Peyer's patch (tissue), 4 donors: ENCODE measurements around the gene TIMM13. TPM values are rescaled to one million over a fixed set of nuclear protein-coding genes. Genes with fewer than 3 reads are reported as not detected.

Experiments
- DNase-seq, 3 donors: peaks; one replicate each; pipeline ENCODE4 v3.0.0-alpha.2; 2017 to 2019
- H3K27ac ChIP-seq, 4 donors: fragments of 200-600 bp; sonication (generic); one replicate each; pipeline ENCODE4 v1.5.1; 2016 to 2019
- H3K27me3 ChIP-seq, 2 donors: fragments of 200-600 bp; sonication (generic); one replicate each; pipeline ENCODE4 v1.5.1; 2019
- H3K36me3 ChIP-seq, 3 donors: fragments of 200-600 bp; sonication (generic); one replicate each; pipeline ENCODE4 v1.5.1; 2016 to 2019
- H3K4me1 ChIP-seq, 4 donors: fragments of 200-600 bp; sonication (generic); one replicate each; pipeline ENCODE4 v1.5.1; 2016 to 2019
- H3K4me3 ChIP-seq, 4 donors: fragments of 200-600 bp; sonication (generic); 1 replicate in 3 of 4; 2 replicates in 1 of 4; pipeline ENCODE4 v1.5.1; 2016 to 2019; ENCODE audit warnings: mild to moderate bottlenecking in 1 of 4
- H3K9me3 ChIP-seq, 4 donors: fragments of 200-600 bp; sonication (generic); one replicate each; pipeline ENCODE4 v1.5.1; 2016 to 2019; ENCODE audit warnings: mild to moderate bottlenecking in 1 of 4
- POLR2A ChIP-seq, 2 donors: fragments of 450-650 bp; IDR thresholded peaks; one replicate each; pipeline ENCODE4 v1.5.1; 2017; ENCODE audit warnings: antibody characterized with exemption in 2 of 2, mild to moderate bottlenecking in 2 of 2, moderate library complexity in 2 of 2
- total RNA-seq, 4 donors: library from RNA; depleted of rRNA; stranded (reverse); fragments of >200 nt; gene quantifications; one replicate each; pipeline ENCODE4 v1.1.0, GENCODE V29; 2016
- TF ChIP-seq, protein P1 (sequence below), 6 experiments: fragments of 450-650 bp in 4 of 6; fragments of 200-600 bp in 2 of 6; sonication (generic) in 1 of 6; IDR thresholded peaks; one replicate each; pipeline ENCODE4 v1.5.1; 2017 to 2019; ENCODE audit warnings: antibody characterized with exemption in 6 of 6, mild to moderate bottlenecking in 3 of 6, moderate library complexity in 1 of 6

TIMM13 gene
- total RNA-seq, result 10 to 100 TPM; 28.1 to 44.4 (median 44.0) TPM

DNA sequence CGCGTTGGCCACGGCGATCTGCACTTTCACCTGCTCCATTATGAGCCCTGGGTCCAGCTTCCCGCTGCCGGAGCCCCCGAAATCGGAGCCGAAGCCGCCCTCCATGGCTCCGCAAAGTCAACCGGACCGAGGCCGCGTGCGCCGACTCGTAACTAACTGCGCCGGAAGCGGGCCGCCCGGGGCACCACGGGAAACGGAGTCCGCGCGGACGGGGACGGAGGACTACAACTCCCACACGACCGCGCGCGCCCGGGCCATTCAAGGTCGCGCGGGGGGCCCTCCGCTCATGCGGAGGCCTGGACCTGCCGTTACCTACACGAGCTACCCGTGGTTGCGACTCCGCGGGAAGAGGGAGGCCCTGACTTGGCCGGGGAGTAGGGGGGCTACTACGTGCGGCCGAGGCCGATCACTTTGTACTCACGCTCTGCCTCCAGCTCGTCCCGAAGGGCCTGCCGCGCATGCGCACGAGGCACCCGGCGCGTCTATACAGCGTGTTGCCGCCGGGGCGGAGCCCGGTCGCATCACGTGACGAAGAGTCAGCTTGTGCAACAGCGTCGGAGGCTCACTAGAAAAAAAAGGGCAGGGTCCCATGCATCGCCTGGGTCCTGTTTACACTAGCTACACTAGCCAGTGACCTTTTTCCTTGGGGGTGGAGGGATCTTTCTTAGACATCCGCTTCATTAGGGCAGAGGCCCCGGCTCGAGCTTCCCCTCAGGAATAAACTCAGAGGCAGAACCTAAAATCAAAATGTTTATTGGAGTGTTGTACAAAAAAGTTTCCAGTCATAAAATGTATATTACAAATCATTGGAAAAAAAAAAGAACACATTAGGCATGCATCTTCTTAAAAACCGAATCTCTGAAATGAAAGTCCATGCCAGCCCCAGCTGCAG is at the start of gene TIMM13:
Gene TIMM13 (minus strand): TSS at position 158 of the 892 bp plus-strand sequence. CDS start 53 bp downstream, at position 105.
- Histone ChIP-seq H3K4me3 (peak within 1 kb of the TSS; percentile 59 to 85 (median 72)), H3K27me3 (no peaks in the 10 kb centered on the region), H3K4me1 (peaks cover 0 to 32% (median 15%) of the 10 kb centered on the region in 4 donors), H3K36me3 (peaks cover 0 to 22% (median 0%) of the 10 kb centered on the region in 3 donors), H3K9me3 (no peaks in the 10 kb centered on the region), H3K27ac (peak within 1 kb of the TSS; percentile 91 to 98 (median 94))
- DNase-seq, result peak; percentile 96 to 99 (median 98)
- TF ChIP-seq, protein P1, sequence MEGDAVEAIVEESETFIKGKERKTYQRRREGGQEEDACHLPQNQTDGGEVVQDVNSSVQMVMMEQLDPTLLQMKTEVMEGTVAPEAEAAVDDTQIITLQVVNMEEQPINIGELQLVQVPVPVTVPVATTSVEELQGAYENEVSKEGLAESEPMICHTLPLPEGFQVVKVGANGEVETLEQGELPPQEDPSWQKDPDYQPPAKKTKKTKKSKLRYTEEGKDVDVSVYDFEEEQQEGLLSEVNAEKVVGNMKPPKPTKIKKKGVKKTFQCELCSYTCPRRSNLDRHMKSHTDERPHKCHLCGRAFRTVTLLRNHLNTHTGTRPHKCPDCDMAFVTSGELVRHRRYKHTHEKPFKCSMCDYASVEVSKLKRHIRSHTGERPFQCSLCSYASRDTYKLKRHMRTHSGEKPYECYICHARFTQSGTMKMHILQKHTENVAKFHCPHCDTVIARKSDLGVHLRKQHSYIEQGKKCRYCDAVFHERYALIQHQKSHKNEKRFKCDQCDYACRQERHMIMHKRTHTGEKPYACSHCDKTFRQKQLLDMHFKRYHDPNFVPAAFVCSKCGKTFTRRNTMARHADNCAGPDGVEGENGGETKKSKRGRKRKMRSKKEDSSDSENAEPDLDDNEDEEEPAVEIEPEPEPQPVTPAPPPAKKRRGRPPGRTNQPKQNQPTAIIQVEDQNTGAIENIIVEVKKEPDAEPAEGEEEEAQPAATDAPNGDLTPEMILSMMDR (IDR thresholded peaks at IDR 0.05), result peak in 3 of 6 experiments; percentile 4 to 9 (median 5)
- TF ChIP-seq POLR2A (IDR thresholded peaks at IDR 0.05), result peak; percentile 67 to 76

DNA sequence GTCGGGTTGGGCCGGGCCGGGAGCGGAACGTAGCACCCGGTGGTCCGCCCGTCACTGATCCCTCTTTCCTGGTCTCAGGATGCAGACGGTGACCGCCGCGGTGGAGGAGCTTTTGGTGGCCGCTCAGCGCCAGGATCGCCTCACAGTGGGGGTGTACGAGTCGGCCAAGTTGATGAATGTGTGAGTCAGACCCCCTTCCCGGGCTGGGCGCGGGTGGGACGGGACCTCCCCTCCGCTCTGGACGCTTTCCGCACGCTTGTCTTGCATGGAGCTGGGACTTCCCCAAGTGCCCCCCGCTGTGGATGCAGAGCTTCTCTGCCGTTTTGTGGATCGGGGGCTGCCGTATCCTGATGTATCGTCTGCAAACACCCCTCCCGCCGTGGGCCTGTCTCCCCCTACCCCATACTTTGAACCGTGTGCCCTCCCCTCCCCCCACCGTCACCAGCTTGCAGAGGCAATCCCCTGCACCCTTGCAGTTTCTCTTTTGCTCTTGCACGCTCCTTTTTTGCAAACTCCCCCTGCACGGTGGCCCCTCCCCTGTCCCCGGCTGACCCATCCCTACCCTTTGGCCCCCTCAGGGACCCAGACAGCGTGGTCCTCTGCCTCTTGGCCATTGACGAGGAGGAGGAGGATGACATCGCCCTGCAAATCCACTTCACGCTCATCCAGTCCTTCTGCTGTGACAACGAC is 49.2 kb upstream of the TIMM13 start:
- peaks cover 3 to 32% (median 12%) of the 10 kb centered on the region in 4 donors for H3K4me1 ChIP-seq

GRCh38 chr19:2475702-2476450 is 48.5 kb upstream of the TIMM13 start, which contains the start of gene GADD45B:
Gene GADD45B (plus strand): TSS chr19:2476127. CDS start chr19:2476359, 232 bp downstream.
- Histone ChIP-seq H3K27me3 (no peaks in the 10 kb centered on the region), H3K27ac (peak within 1 kb of the TSS; percentile 78 to 95 (median 90)), H3K9me3 (no peaks in the 10 kb centered on the region), H3K4me1 (peaks cover 3 to 32% (median 12%) of the 10 kb centered on the region in 4 donors), H3K4me3 (peak within 1 kb of the TSS; percentile 68 to 94 (median 84)), H3K36me3 (no peaks in the 10 kb centered on the region)
- DNase-seq, result peak; percentile 96 to 99 (median 98)
- TF ChIP-seq, protein P1 (IDR thresholded peaks at IDR 0.05), result no peak
- peak; percentile 100 for TF ChIP-seq POLR2A (IDR thresholded peaks at IDR 0.05)

More for the DNA sequence above, 49.2 kb upstream of the TIMM13 start:
- Histone ChIP-seq H3K9me3 (no peaks in the 10 kb centered on the region), H3K36me3 (no peaks in the 10 kb centered on the region), H3K27me3 (no peaks in the 10 kb centered on the region), H3K4me3 (peak overlapping the region; percentile 68 to 94 (median 84)), H3K27ac (peak overlapping the region; percentile 78 to 95 (median 90))
- DNase-seq, result peak; percentile 69 to 74 (median 73)
- TF ChIP-seq, protein P1 (IDR thresholded peaks at IDR 0.05), result no peak

- H3K9me3 ChIP-seq, result no peaks in the 10 kb centered on the region
- H3K4me1 ChIP-seq, result peaks cover 3 to 32% (median 12%) of the 10 kb centered on the region in 4 donors
- DNase-seq, result peak; percentile 58 to 75 (median 75)
- TF ChIP-seq, protein P1 (IDR thresholded peaks at IDR 0.05), result no peak
- TF ChIP-seq POLR2A (IDR thresholded peaks at IDR 0.05), result no peak
- peak overlapping the region; percentile 68 to 94 (median 84) for H3K4me3 ChIP-seq
- no peaks in the 10 kb centered on the region for H3K36me3 ChIP-seq
- H3K27ac ChIP-seq, result peak overlapping the region; percentile 76 to 92 (median 82)
- H3K27me3 ChIP-seq, result no peaks in the 10 kb centered on the region
These were observed 47.8 kb upstream of the TIMM13 start for GRCh38 chr19:2475018-2475701.
